ENCODE results near the gene LAGE3. TPM values are rescaled to one million over a fixed set of nuclear protein-coding genes. Genes with fewer than 3 reads are reported as not detected.

LAGE3 gene
- total RNA-seq, 1 experiment from 2014 or later, result 175 TPM

- Histone ChIP-seq H3K4me1 (ENCODE audit: control insufficient read depth, insufficient read depth, low read length) (no peaks in the 10 kb centered on the region), H3K36me3 (ENCODE audit: control insufficient read depth, insufficient read depth, low read length) (no peaks in the 10 kb centered on the region), H3K27me3 (ENCODE audit: control insufficient read depth, insufficient read depth, low read length) (no peaks in the 10 kb centered on the region), H3K4me3 (ENCODE audit: low read depth in 2 of 2, low read length in 2 of 2) (no peak overlapping the region), H3K27ac (ENCODE audit: low read length) (no peak overlapping the region), H3K9me3 (ENCODE audit: control insufficient read depth, insufficient read depth, low read depth, low read length) (no peaks in the 10 kb centered on the region)
- POLR2A ChIA-PET, result no interaction called here
- BruUV-seq (replicated peaks), result TSS peak; percentile 50
- intact Hi-C loops (cut with micrococcal nuclease; ENCODE audit: unreplicated experiment), result no loop called here
- TF ChIP-seq REST (IDR thresholded peaks at IDR 0.05; ENCODE audit: insufficient read depth in 1 of 2, low read depth in 2 of 2, low read length in 1 of 2) (no peak), POLR2AphosphoS5 (IDR thresholded peaks at IDR 0.05; ENCODE audit: low read depth, low read length) (0 out of 2 replicates have a peak, but pooled peaks have one; percentile 18)
- in situ Hi-C loops (cut with HindIII; ENCODE audit: low pct_unique_long_range_greater_than_20kb, low sequenced_read_pairs), result no loop called here
- DNase-seq (ENCODE audit: low read depth, low spot score) (no peak), ATAC-seq (peak; percentile 19; the same call in 1 of the 2 replicates)
- CTCF ChIA-PET, result no interaction called here
These were observed 27.6 kb upstream of the LAGE3 start for GRCh38 chrX:154506483-154507332.

DNA sequence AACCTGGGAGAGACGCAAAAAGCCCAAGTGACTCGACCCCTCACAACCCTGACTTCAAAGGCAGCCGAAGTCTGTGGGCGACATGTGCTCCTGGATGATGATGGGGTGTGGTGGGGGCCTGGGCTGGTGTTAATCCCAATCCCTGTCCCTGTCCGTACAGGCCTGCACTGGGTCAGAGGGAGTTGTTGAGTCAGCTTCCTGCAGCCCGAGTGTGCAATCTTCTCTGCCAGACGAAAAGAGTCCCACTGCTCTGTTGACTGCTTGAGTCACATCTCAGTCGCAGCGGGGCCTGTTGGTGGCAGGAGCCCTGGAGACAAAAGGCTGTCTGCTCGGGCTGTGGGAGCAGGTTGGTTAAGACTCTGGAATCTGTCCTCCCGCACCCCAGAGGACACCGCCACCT lies 26.7 kb upstream of the LAGE3 start:
- Histone ChIP-seq H3K27ac (ENCODE audit: low read length) (no peak overlapping the region), H3K36me3 (ENCODE audit: control insufficient read depth, insufficient read depth, low read length) (no peaks in the 10 kb centered on the region), H3K4me3 (ENCODE audit: low read depth in 2 of 2, low read length in 2 of 2) (no peak overlapping the region), H3K9me3 (ENCODE audit: control insufficient read depth, insufficient read depth, low read depth, low read length) (no peaks in the 10 kb centered on the region), H3K27me3 (ENCODE audit: control insufficient read depth, insufficient read depth, low read length) (no peaks in the 10 kb centered on the region), H3K4me1 (ENCODE audit: control insufficient read depth, insufficient read depth, low read length) (no peaks in the 10 kb centered on the region)
- peak; percentile 83 for ATAC-seq
- intact Hi-C loops (cut with micrococcal nuclease; ENCODE audit: unreplicated experiment) (no loop called here), in situ Hi-C loops (cut with HindIII; ENCODE audit: low pct_unique_long_range_greater_than_20kb, low sequenced_read_pairs) (no loop called here)
- BruUV-seq (replicated peaks), result no TSS peak
- DNase-seq (ENCODE audit: low read depth, low spot score), result no peak
- POLR2A ChIA-PET, result no interaction called here
- CTCF ChIA-PET, result no interaction called here
- TF ChIP-seq POLR2AphosphoS5 (IDR thresholded peaks at IDR 0.05; ENCODE audit: low read depth, low read length) (no peak), REST (IDR thresholded peaks at IDR 0.05; ENCODE audit: insufficient read depth in 1 of 2, low read depth in 2 of 2, low read length in 1 of 2) (no peak), SIN3A (IDR thresholded peaks at IDR 0.05; ENCODE audit: borderline replicate concordance, insufficient read depth, low read depth, low read length) (no peak), TCF7L2 (IDR thresholded peaks at IDR 0.05; ENCODE audit: low read depth, low read length) (no peak)
- TF ChIP-seq, protein P1, sequence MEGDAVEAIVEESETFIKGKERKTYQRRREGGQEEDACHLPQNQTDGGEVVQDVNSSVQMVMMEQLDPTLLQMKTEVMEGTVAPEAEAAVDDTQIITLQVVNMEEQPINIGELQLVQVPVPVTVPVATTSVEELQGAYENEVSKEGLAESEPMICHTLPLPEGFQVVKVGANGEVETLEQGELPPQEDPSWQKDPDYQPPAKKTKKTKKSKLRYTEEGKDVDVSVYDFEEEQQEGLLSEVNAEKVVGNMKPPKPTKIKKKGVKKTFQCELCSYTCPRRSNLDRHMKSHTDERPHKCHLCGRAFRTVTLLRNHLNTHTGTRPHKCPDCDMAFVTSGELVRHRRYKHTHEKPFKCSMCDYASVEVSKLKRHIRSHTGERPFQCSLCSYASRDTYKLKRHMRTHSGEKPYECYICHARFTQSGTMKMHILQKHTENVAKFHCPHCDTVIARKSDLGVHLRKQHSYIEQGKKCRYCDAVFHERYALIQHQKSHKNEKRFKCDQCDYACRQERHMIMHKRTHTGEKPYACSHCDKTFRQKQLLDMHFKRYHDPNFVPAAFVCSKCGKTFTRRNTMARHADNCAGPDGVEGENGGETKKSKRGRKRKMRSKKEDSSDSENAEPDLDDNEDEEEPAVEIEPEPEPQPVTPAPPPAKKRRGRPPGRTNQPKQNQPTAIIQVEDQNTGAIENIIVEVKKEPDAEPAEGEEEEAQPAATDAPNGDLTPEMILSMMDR (IDR thresholded peaks at IDR 0.05), result no peak
